AG04449 (cell line): ENCODE measurements around the gene TBC1D2.

Experiments
- CTCF ChIA-PET: fragments of 350-600 bp; formaldehyde crosslinking; extraction: SDS; loops from one replicate; lab custom pipeline; 2021; ENCODE audit warnings: antibody characterized with exemption; lab: Yijun Ruan, JAX
- POLR2A ChIA-PET: fragments of 400-600, 350-600 bp; formaldehyde crosslinking; extraction: SDS; loops from one replicate; lab custom pipeline; 2020; ENCODE audit warnings: antibody characterized with exemption, inconsistent platforms; lab: Yijun Ruan, JAX
- DNase-seq: peaks from one replicate; pipeline ENCODE4 v3.0.0-alpha.2; 2010; ENCODE audit warnings: low read depth, low spot score
- H3K4me3 ChIP-seq: 2 replicates; pipeline ENCODE4 v1.5.1; 2011; ENCODE audit warnings: low read depth, mild to moderate bottlenecking, control low read depth, low read length
- CTCF ChIP-seq: IDR thresholded peaks from one replicate; pipeline ENCODE4 v1.5.1; 2011; ENCODE audit warnings: mild to moderate bottlenecking, moderate library complexity, low read length, control low read depth, inconsistent platforms; ENCODE audit not compliant: insufficient read depth; ENCODE audit errors: missing control alignments

Gene TBC1D2

GRCh38 chr9:98191671-98192502, 63.6 kb downstream of the TBC1D2 start:
- CTCF ChIA-PET, result interaction anchor here (0.6 to 6.7 kb wide), 7 partner anchors 14 to 602 kb away, joined by 3 to 75 read pairs (median 12); partner anchors contain the start of genes TBC1D2, TRIM14 and TRMO
- DNase-seq, result no peak

GRCh38 chr9:98191181-98191608, 64.3 kb downstream of the TBC1D2 start:
- DNase-seq, result no peak
- ChIA-PET POLR2A (no interaction called here), CTCF (interaction anchor here (1.7 to 6.7 kb wide), 5 partner anchors 14 to 268 kb away, joined by 4 to 75 read pairs (median 12); partner anchors contain the start of genes TBC1D2 and TRMO)
- TF ChIP-seq CTCF, result no peak
- H3K4me3 ChIP-seq, result no peak overlapping the region

More at GRCh38 chr9:98191671-98192502, 63.6 kb downstream of the TBC1D2 start:
- POLR2A ChIA-PET, result interaction anchor here (0.6 to 0.7 kb wide), 2 partner anchors 14 to 915 kb away, joined by 3 read pairs; no protein-coding TSS in a partner anchor
- peak overlapping the region; percentile 65 for H3K4me3 ChIP-seq
- no peak for TF ChIP-seq CTCF

DNA sequence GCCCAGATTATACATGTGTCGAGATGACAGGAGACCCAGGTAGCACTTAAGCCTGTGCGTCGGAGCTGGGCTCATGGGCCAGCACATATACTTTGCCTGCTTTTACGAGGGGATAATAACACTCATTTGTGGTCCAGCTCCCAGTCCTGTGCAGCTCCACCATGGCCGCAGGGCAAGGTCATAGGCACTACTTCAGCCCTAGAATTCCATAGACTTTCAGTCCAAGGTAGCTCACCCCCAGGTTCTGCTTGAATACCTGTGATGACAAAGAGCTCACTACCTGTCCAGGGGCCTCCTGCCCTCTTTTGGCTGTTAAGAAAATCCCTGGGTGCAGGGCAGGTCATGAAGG, 64.7 kb downstream of the TBC1D2 start:
- TF ChIP-seq CTCF, result no peak
- H3K4me3 ChIP-seq, result no peak overlapping the region
- CTCF ChIA-PET, result interaction anchor here (1.7 to 6.7 kb wide), 4 partner anchors 15 to 268 kb away, joined by 4 to 75 read pairs (median 12); partner anchors contain the start of gene TRMO

DNA sequence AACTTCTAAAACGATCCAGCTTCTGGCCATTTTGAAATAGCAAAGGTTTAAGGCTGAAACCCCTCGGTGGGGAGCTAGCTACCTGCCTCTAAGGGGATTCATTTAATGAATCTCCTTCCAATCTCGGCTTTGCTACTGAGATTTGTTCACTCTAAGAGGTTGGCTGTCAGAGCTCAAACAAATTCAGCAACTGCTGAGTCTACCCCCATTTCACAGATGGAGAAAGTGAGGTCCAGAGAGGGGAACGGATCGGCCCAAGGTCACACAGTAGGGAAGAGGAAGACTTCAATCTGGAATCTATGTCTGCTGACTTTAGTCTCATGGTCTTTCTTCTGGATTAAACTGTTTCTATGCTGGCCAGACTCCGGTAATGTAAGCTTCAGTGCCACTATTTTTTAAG, 66.0 kb downstream of the TBC1D2 start:
- CTCF ChIA-PET, result interaction anchor here (1.1 to 1.8 kb wide), 2 partner anchors 16 to 17 kb away, joined by 3 to 8 read pairs; no protein-coding TSS in a partner anchor
- DNase-seq, result no peak
- H3K4me3 ChIP-seq, result no peak overlapping the region
- no peak for TF ChIP-seq CTCF
- POLR2A ChIA-PET, result no interaction called here

More for the DNA sequence above, 64.7 kb downstream of the TBC1D2 start:
- DNase-seq, result no peak
- POLR2A ChIA-PET, result no interaction called here

- no peak for DNase-seq
- ChIA-PET POLR2A (no interaction called here), CTCF (interaction anchor here (1.2 to 1.8 kb wide), 3 partner anchors 9 to 114 kb away, joined by 3 to 8 read pairs (median 5); no protein-coding TSS in a partner anchor)
- TF ChIP-seq CTCF, result no peak
- H3K4me3 ChIP-seq, result no peak overlapping the region
Observed at GRCh38 chr9:98187926-98188325, 67.5 kb downstream of the TBC1D2 start.

DNA sequence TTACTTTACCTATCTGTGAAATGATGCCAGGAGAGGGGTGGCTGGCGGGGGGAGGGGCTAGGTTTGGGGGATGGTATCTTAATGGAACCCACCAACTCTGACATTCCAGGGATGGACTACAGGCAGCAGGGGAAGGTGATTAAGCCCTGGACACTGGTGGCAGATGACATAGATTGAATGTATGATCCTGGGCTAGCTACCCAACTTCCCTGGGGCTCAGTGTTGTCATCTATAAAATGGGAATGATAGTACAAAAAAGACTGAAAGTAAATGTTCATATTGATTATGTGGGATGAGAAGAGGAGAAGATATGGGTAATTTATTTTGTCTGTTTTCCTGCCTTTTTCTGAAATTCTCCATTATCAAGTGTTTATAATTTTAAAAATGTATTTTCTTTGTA, 69.2 kb downstream of the TBC1D2 start:
- ChIA-PET CTCF (no interaction called here), POLR2A (no interaction called here)
- TF ChIP-seq CTCF, result no peak
- DNase-seq, result no peak
- H3K4me3 ChIP-seq, result no peak overlapping the region
